HCT116 (cell line): Measurements from ENCODE around the gene SRA1. TPM values are rescaled to one million over a fixed set of nuclear protein-coding genes. Genes with fewer than 3 reads are reported as not detected.

ENCODE experiments used
- ATAC-seq: fragments of 200-7000 bp; cut with Tn5 transposase; 2 replicates; pipeline ENCODE4 v1.9.1; 2020; ENCODE audit warnings: mild to moderate bottlenecking, moderate library complexity
- BruUV-seq: library from RNA; stranded (reverse); fragments of 400-500 nt; replicated peaks from 2 replicates; lab custom pipeline; 2021; lab: Mats Ljungman, UMichigan
- CTCF ChIA-PET: fragments of 300-600 bp; sonication (Branson Sonifier 250); formaldehyde crosslinking; loops from one replicate; lab custom pipeline; 2021; ENCODE audit warnings: antibody characterized with exemption; lab: Charles Lee
- POLR2A ChIA-PET: fragments of 300-600, 350-600 bp; sonication (Branson Sonifier 250); formaldehyde crosslinking; loops from one replicate; lab custom pipeline; 2021; ENCODE audit warnings: antibody characterized with exemption; lab: Charles Lee
- RAD21 ChIA-PET, 2 experiments: fragments of 300-600 bp; sonication (Branson Sonifier 250); formaldehyde crosslinking; loops; one replicate each; lab custom pipeline; 2023; ENCODE audit warnings: low total read pairs in 2 of 2; ENCODE audit not compliant: uncharacterized antibody in 2 of 2, unreplicated experiment in 2 of 2, low non-redundant PET in 1 of 2; lab: Charles Lee
- DNase-seq: peaks from one replicate; pipeline ENCODE4 v3.0.0-alpha.2; 2010; ENCODE audit warnings: low read depth, low spot score
- H2AFZ ChIP-seq: fragments of 200-600 bp; shearing (Covaris generic), sonication (generic); 2 replicates; pipeline ENCODE4 v1.6.1; 2017; ENCODE audit warnings: low read depth, mixed run types, mixed read lengths, antibody characterized with exemption, low read length; ENCODE audit not compliant: poor library complexity, severe bottlenecking
- H3K27ac ChIP-seq: 2 replicates; pipeline ENCODE4 v1.5.1; 2012; ENCODE audit warnings: low read depth, low read length
- H3K27me3 ChIP-seq: fragments of 200-600 bp; sonication (generic); 2 replicates; pipeline ENCODE4 v1.6.1; 2016; ENCODE audit warnings: mixed run types, low read length, mixed read lengths; ENCODE audit not compliant: insufficient read depth
- H3K36me3 ChIP-seq, 2 experiments: fragments of 200-500 bp in 1 of 2; fragments of 200-600 bp in 1 of 2; sonication (Bioruptor generic) in 1 of 2; sonication (generic) in 1 of 2; 2 replicates each; pipeline versions ENCODE4 v1.5.1 to v1.6.1; 2014 to 2016; ENCODE audit warnings: low read length in 2 of 2, inconsistent platforms in 1 of 2, mixed read lengths in 1 of 2, mixed run types in 1 of 2; ENCODE audit not compliant: insufficient read depth in 2 of 2, control insufficient read depth in 1 of 2
- H3K4me1 ChIP-seq, 2 experiments: fragments of 200-600 bp in 1 of 2; sonication (generic) in 1 of 2; 2 replicates each; pipeline versions ENCODE4 v1.5.1 to v1.6.1; 2012 to 2017; ENCODE audit warnings: low read length in 2 of 2, inconsistent platforms in 1 of 2, mild to moderate bottlenecking in 1 of 2, mixed read lengths in 1 of 2, mixed run types in 1 of 2, moderate library complexity in 1 of 2; ENCODE audit not compliant: insufficient read depth in 2 of 2, control insufficient read depth in 1 of 2
- H3K4me2 ChIP-seq: fragments of 200-600 bp; sonication (generic); 2 replicates; pipeline ENCODE4 v1.6.1; 2017; ENCODE audit warnings: mixed run types, low read length, mixed read lengths
- H3K4me3 ChIP-seq, 2 experiments: fragments of 200-600 bp in 1 of 2; sonication (generic) in 1 of 2; replicated peaks in 1 of 2; 2 replicates each; pipeline ENCODE4 v1.5.1; 2011 to 2016; ENCODE audit warnings: low read length in 2 of 2, control low read depth in 1 of 2, low read depth in 1 of 2, mild to moderate bottlenecking in 1 of 2, mixed read lengths in 1 of 2, mixed run types in 1 of 2
- H3K79me2 ChIP-seq: fragments of 200-600 bp; sonication (generic); 2 replicates; pipeline ENCODE4 v1.6.1; 2017; ENCODE audit warnings: mild to moderate bottlenecking, mixed run types, low read length, moderate library complexity, mixed read lengths; ENCODE audit not compliant: insufficient read depth
- H3K9ac ChIP-seq: fragments of 200-600 bp; sonication (generic); 2 replicates; pipeline ENCODE4 v1.6.1; 2016; ENCODE audit warnings: low read length, mixed read lengths
- H3K9me2 ChIP-seq: fragments of 200-600 bp; sonication (generic), shearing (Covaris generic); 2 replicates; pipeline ENCODE4 v1.6.1; 2017; ENCODE audit warnings: mixed run types, mild to moderate bottlenecking, moderate library complexity; ENCODE audit not compliant: insufficient read depth
- H3K9me3 ChIP-seq, 2 experiments: fragments of 200-500 bp in 1 of 2; fragments of 200-600 bp in 1 of 2; sonication (Bioruptor generic) in 1 of 2; sonication (generic) in 1 of 2; 2 replicates each; pipeline ENCODE4 v1.6.1; 2014 to 2017; ENCODE audit warnings: low read length in 2 of 2, mixed read lengths in 2 of 2, inconsistent platforms in 1 of 2, low read depth in 1 of 2, mild to moderate bottlenecking in 1 of 2, mixed run types in 1 of 2, moderate library complexity in 1 of 2; ENCODE audit not compliant: control insufficient read depth in 1 of 2, insufficient read depth in 1 of 2
- H4K20me1 ChIP-seq: fragments of 200-600 bp; sonication (generic), shearing (Covaris generic); 2 replicates; pipeline ENCODE4 v1.6.1; 2017; ENCODE audit warnings: mixed run types, mild to moderate bottlenecking, moderate library complexity; ENCODE audit not compliant: insufficient read depth
- ATF3 ChIP-seq: IDR thresholded peaks from 2 replicates; pipeline ENCODE4 v1.6.1; 2012
- POLR2A ChIP-seq: IDR thresholded peaks from 2 replicates; pipeline ENCODE4 v1.7.0; 2011; ENCODE audit warnings: borderline replicate concordance; ENCODE audit not compliant: insufficient read depth, insufficient read length; ENCODE audit errors: extremely low read depth
- POLR2AphosphoS5 ChIP-seq: IDR thresholded peaks from 2 replicates; pipeline ENCODE4 v1.6.1; 2011; ENCODE audit warnings: mild to moderate bottlenecking, low read depth, low read length, moderate library complexity
- intact Hi-C: fragments of 100-400 bp; cut with micrococcal nuclease; formaldehyde crosslinking; loops from 2 replicates; pipeline ENCODE4 v1.10.0; 2022
- total RNA-seq: library from RNA; stranded (reverse); gene quantifications from one replicate; pipeline ENCODE4 v1.2.1, GENCODE V29; 2021; ENCODE audit not compliant: unreplicated experiment

SRA1 gene
- total RNA-seq, 1 experiment from 2014 or later: 41.7 TPM

- H3K9me3 ChIP-seq: no peaks in the 10 kb centered on the region
- H3K4me2 ChIP-seq: no peak overlapping the region
- ATAC-seq (no peak), DNase-seq (no peak)
- peaks cover 12 to 35% of the 10 kb centered on the region in 2 experiments; a peak in 3 of 4 replicates for H3K36me3 ChIP-seq
- CTCF ChIA-PET: no interaction called here
- no peak overlapping the region for H2AFZ ChIP-seq
- peak; percentile 4; the same call in 1 of the 2 replicates for TF ChIP-seq POLR2AphosphoS5
- no peak for TF ChIP-seq ATF3
- intact Hi-C loops: no loop called here
- H3K79me2 ChIP-seq: peaks cover 41% of the 10 kb centered on the region
- BruUV-seq: no TSS peak
- no peak overlapping the region for H3K4me3 ChIP-seq
- no peak overlapping the region for H3K9ac ChIP-seq
- H3K27ac ChIP-seq: peak overlapping the region; percentile 4; the same call in 1 of the 2 replicates
- no peaks in the 10 kb centered on the region for H3K9me2 ChIP-seq
- RAD21 ChIA-PET: no interaction called here
- H3K4me1 ChIP-seq: peaks cover 2 to 34% of the 10 kb centered on the region in 2 experiments; a peak in 3 of 4 replicates
- POLR2A ChIA-PET: no interaction called here
- no peaks in the 10 kb centered on the region; the same call in 1 of the 2 replicates for H4K20me1 ChIP-seq
- no peaks in the 10 kb centered on the region for H3K27me3 ChIP-seq
Measured at GRCh38 chr5:140549237-140550144, 7.8 kb downstream of the SRA1 start.

- Histone ChIP-seq H3K36me3 (peaks cover 12 to 35% of the 10 kb centered on the region in 2 experiments; a peak in 3 of 4 replicates), H3K4me1 (peaks cover 2 to 28% of the 10 kb centered on the region in 2 experiments; a peak in 3 of 4 replicates), H3K27ac (0 out of 2 replicates have a peak overlapping the region, but pooled peaks have one; percentile 4), H3K9me2 (no peaks in the 10 kb centered on the region), H3K79me2 (peaks cover 34% of the 10 kb centered on the region), H3K4me2 (no peak overlapping the region), H3K4me3 (no peak overlapping the region), H2AFZ (no peak overlapping the region), H3K9ac (no peak overlapping the region), H4K20me1 (no peaks in the 10 kb centered on the region; the same call in 1 of the 2 replicates), H3K9me3 (no peaks in the 10 kb centered on the region), H3K27me3 (no peaks in the 10 kb centered on the region)
- TF ChIP-seq POLR2AphosphoS5 (peak; percentile 18; the same call in 1 of the 2 replicates), POLR2A (no peak)
- intact Hi-C loops: no loop called here
- RAD21 ChIA-PET: no interaction called here
- CTCF ChIA-PET: no interaction called here
- DNase-seq (no peak), ATAC-seq (no peak)
- POLR2A ChIA-PET: no interaction called here
- no TSS peak for BruUV-seq
Measured at GRCh38 chr5:140548791-140549190, 8.5 kb downstream of the SRA1 start.
